GM10847 (cell line): ENCODE data around the gene PCNX1.

Experiments used
- POLR2A ChIP-seq: IDR thresholded peaks from 2 replicates; pipeline ENCODE4 v1.6.1; 2011; ENCODE audit not compliant: insufficient read length; ENCODE audit errors: extremely low read depth

PCNX1 gene

DNA sequence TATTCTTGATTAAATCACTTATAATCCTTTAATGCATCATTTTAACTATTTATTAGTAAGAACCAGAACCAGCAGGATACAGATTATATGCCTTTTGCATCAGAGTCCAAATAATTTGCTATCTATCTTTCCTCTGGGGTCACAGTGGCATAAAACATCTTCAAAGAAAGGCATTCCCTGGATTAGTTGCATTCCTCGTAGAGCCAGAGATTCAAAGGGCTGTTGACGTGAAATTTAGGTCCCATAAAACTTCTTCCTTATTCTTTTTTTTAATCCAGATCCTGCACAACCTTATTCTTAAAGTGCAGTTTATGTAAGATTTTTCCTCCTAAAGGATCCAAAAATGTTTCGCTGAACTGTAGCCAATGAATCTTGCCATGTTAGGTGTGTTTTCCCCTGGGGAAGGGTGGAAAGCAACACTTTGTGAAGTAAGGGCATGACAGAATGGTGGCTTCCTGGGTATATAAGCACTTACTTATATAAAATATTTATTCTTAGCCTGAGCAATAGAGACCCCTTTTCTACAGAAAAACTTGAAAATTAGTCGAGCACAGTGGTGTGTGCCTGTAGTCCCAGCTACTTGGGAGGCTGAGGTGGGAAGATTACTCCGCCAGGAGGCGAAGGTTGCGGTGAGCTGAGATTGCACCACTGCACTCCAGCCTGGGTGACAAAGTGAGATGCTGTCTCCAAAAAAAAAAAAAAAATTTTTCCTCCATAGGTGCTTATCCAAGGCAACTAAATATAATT lies 208.7 kb downstream of the PCNX1 start:
- no peak for TF ChIP-seq POLR2A

DNA sequence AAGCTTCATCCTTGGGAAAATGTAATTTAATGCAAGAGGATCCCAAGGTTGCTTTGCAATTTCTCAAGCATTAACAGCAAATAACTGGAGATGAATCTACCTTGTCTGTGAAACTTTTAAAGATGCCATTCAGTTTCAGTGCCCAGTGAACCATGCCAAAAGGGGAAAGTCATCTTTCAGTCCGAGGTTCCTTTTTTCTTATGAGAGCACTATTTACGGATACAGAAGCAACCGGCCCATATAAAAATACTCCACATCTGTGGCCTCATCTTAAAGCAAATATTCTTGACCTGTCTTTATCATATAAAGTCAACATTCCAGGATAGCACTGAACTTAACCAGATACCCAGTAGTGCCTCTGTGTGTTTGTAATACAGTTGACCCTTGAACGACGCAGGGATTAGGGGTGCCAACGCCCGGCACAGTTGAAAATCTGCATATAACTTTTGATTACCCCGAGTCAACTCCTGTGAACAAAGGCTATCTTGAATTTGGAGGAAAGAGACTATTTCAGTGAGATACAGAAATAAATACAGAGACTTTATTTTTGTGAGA lies 209.4 kb downstream of the PCNX1 start:
- TF ChIP-seq POLR2A, result no peak

DNA sequence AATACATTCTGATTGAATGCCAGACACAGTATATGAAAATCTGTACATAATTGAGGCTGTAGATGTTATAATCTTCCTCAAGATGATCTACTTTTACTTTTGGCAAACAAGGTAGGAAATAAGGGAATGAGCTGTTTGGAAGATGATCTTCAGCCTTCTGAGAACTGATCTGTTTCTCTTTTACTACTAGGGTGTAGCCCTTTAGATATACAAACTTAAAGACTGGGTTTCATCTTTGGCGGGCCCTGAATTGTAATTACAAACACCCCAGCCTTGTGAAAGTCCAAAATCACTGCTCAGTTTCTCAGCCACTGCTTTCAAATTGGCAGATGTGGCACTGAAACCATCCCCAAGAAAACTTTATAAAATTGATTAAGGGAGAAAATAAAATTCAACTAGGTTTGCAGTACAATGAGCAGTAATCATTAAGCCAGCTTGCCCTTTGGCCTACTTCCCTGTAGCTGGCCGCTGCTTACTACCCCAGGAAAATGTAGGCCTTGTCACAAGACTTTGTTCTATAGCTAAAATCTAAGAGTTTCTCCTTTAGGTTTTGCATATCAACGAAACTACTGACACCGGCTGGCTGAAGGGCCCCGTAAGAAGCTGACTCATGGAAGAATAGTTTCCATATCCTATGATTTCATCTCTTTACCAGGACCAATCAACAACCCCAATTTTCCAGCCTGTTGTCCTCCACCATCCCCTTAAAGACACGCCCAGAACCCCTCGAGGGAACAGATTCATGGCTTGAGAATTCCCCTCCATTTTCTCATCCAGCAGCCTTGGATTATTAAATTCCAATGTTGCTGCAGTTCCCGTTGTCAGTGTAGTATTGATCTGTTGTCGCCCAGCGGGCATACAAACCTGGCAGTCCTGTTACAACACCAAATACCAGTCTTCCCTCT lies 210.8 kb downstream of the PCNX1 start:
- no peak for TF ChIP-seq POLR2A

DNA sequence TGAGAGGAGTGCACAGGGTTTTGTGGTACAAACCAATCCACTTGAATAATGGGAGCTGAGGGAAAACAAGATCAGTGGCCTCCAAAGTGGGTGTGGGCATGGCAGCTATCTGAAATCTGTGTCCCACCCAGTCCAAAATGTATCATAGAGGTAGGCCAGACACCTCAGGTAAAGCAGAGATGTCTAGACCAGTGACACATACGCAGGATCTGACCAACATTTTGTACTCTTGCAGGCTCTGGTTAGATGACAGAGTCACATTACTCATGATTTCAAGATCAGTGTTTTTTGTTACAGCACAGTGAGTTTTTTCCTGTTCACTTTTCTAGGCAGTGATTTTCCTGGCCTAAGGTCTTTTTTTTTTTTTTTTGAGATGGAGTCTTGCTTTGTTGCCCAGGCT lies 211.8 kb downstream of the PCNX1 start:
- no peak for TF ChIP-seq POLR2A

DNA sequence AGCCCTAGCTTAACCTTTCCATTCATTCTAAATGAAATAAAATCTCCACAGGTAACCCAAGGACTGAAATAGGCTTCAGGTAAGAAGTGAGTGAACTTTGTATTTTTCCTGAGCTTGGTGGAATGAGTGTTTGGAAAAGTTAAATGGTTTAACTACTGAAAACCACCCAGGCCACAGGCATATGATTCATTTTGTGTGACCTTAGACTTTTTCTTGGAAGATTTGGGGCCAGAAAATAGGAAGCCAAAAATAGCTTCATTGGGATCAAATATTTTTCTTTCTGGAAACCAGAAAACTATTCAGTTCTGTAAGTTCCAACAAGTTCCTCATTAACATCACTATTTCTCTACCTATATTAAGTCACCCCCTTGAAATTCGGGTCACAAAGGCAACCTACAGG lies 212.6 kb downstream of the PCNX1 start:
- no peak for TF ChIP-seq POLR2A

DNA sequence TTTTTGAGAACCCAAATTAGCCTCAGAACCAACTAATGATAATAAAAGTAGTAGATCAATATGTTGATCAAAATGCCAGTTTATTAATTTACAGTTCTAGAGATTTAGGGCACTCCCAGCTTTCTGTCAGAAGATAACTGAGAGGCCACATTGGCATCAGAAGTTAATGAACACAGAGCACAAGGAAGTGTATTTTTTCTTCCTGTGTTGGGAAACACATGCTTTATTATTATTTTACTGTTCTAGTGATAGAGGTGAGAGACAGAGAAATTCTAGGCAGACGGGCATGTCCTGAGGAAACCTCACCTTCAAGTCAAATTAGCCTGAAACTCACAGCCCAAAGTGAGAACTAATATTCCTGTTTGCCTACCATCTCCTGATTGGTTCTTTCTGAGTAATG lies 213.7 kb downstream of the PCNX1 start:
- TF ChIP-seq POLR2A, result no peak

DNA sequence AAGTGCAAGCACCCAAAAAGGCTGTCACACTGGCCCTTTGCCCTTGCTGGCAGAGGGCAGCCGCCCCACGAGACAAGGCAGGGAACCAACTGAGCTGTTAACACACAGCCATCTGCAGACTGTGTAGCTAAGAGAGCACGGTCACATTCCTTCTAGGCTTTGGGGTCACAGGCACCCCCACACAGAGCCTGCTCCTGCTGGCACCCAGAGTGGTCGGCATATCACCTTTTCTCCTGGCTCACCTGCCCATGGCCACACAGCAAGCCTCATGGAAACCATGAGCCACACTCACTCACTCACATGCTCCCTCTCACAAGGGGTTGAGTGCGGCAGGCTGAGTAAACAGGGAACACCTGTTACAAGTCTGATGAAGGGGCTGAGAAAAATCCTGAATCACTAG lies 214.5 kb downstream of the PCNX1 start:
- TF ChIP-seq POLR2A, result no peak

DNA sequence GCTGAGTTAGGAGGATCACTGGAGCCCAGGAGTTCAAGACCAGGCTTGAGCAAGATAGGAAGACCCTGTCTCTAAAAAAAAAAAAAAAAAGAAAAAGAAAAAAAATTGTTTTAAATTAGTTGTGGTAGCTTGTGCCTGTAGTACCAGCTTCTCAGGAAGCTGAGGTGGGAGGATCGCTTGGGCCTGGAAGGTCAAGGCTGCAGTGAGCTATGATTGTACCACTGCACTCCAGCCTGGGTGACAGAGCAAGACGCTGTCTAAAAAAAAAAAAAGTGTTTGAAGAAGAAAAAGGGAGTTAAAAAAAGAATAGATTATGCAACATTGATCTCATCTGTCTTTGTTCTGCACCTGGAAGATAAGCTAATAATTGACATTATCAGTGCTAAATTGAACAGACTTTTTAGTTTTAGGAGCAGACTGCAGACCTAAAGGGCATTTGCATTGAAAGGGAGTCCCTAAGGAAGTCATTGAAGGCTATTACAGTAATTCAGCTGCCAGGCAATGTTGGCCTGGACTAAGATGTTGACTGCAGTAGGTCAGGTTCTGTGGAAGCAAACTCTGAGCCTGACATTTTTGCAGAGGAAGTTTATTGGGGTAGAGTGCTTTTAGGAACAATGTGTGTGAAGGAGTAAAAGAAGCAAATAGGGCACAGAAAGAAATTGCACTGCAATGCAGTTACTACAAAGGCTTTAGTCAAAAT lies 215.8 kb downstream of the PCNX1 start:
- TF ChIP-seq POLR2A, result no peak

DNA sequence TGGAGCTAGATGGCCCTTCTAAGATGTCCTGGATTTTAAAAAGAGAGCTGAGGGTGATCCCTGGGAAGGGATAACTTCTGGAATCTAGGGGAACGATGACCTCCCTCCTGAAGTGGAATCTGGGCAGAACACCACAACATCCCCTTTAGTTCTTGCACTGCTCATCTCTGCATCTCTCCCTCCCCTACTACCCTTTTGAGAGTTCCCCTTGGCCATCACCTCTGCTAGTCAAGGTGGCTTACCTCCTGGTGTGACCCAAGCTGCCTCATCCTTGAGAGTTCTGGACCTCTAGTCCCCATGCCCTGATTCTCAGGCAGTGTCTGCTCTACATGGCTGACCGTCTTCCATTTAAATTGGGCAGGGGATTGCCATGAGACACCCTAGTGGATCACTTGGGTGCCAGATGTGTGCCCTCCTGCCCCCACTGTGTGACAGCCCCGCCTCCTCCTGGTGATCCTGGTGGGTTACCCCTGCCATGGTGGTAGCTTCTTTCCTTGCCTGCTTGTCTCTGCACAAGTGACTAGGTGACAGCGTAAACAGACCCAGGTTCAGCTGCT lies 216.4 kb downstream of the PCNX1 start:
- TF ChIP-seq POLR2A, result no peak

DNA sequence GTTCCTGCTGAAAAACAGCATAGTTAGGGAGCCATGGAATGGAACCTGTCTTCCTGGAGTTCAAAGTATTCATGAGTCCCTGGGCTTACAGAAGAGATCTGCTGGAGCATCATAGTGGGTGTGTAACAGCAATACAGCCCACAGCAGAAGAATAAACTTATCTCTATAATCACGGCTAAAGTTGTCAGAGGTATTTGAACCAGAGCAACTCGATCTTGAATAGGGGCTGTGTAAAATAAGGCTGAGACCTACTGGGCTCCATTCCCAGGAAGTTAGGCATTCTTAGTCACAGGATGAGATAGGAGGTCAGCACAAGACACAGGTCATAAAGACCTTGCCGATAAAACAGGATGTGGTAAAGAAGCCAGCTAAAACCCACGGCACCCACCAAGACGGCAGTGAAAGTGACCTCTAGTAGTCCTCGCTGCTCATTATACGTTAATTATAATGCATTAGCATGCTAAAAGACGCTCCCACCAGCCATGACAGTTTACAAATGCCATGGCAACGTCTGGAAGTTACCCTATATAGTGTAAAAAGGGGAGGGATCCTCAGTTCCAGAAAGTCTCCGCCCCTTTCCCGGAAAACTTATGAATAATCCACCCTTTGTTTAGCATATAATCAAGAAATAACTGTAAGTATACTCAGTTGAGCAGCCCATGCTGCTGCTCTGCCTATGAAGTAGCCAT lies 223.4 kb downstream of the PCNX1 start:
- TF ChIP-seq POLR2A, result no peak

DNA sequence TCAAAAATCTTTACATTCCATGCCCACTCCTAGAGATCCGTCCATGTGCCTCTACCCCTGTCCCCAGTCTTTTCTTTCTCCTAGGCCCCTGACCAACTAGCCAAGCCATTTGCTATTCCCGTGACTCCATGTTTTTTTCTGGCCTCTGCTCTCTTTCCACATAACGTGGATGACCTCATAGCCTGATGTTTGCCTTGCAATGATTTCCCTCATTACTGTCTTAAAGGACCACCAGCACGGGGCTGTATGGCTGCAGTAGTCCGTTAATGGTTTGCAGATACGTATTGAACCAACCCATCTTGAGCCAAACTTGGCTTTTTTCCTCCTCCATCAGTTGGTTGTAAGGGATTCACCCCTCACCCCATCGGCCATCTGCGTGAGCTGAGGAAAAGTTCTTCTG lies 226.0 kb downstream of the PCNX1 start:
- no peak for TF ChIP-seq POLR2A

DNA sequence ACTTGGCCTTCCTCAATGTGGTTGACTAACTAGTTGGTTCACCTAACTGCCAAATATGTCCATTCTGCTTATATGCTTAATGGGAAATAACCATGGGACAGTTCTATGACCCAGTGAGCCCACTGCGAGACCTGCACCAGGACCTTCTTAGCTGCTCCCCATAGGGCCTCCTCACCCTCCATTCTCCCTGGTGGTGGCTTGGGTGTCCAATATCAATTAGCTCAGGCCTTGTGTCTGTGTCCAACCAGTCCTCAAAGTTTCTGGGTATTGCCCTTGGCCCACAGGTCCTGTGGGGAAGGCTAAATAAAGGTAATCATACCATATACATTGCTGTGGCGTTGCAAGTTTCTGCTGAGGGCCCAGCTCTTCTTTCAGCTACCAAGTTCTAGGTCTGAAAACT lies 228.2 kb downstream of the PCNX1 start:
- TF ChIP-seq POLR2A, result no peak

DNA sequence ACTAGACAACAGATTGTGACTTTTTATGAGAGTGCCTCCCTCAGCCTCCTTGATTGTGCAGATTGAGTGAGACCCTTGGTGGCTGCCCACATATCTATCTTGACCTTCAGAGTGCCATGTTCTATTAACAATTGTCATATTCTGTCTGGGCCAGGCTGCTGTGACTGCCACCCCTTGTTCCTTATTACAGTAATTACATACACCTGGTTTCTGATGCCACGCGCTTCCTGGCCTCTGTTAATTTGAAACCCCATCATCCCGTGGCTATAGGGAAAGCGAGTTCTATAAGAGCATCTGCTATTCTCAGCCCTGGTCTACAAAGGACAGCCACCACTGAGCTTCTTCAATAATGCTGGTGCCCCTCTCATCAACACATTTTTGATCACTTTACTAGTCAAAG lies 228.7 kb downstream of the PCNX1 start:
- no peak for TF ChIP-seq POLR2A

DNA sequence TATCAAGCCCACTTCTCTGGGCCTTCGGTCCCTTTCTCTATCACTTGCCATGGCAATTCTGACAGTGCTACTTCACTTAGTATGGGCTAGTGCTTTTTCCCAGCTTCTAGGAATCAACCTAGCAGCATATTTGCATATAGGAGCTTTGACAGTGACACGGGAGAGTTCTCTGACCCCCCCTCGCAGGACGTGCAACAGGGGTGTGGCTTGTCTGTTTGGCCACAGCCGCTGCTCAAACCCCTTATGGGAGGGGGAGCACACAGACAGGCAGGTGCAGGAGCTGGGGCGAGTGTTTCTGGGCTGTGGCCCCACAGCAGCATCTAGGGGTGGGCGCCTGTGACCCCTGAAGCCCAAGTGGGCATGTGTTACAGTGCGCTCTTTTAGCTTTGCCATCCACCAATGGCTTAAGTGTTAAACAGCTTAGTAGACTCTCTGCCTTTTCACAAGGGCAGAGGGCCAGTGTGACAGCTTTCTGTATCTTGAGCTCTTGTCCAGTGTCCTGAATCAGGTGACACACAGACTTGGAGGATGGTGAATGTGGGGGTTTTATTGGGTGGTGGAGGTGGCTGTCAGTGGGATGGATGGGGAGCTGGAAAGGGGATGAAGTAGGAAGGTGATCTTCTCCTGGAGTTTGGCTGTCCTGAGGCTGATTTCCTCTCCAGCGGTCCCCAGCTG lies 229.3 kb downstream of the PCNX1 start:
- no peak for TF ChIP-seq POLR2A
